Urinary bladder (tissue), 4 donors: ENCODE measurements around the gene INPP4A. TPM values are rescaled to one million over a fixed set of nuclear protein-coding genes. Genes with fewer than 3 reads are reported as not detected.

ENCODE experiments used
- DNase-seq: peaks from one replicate; pipeline ENCODE4 v3.0.0-alpha.2; 2015; ENCODE audit errors: extremely low spot score
- H3K27ac ChIP-seq: one replicate; pipeline ENCODE4 v1.5.1; 2013; ENCODE audit warnings: low read depth, mild to moderate bottlenecking, moderate library complexity
- H3K36me3 ChIP-seq: one replicate; pipeline ENCODE4 v1.6.1; 2013; ENCODE audit warnings: mild to moderate bottlenecking, moderate library complexity; ENCODE audit not compliant: insufficient read depth
- H3K4me1 ChIP-seq: one replicate; pipeline ENCODE4 v1.6.1; 2013; ENCODE audit warnings: mild to moderate bottlenecking, moderate library complexity; ENCODE audit not compliant: insufficient read depth
- H3K4me3 ChIP-seq: one replicate; pipeline ENCODE4 v1.5.1; 2013; ENCODE audit warnings: low read depth, low read length
- WGBS: extraction: QIAGEN DNeasy Blood & Tissue Kit; methylation state at CpG from one replicate; pipeline ENCODE4 v1.1.7; 2013; 5-methylcytosine and 5-hydroxymethylcytosine counted together
- polyA plus RNA-seq: library from polyadenylated mRNA; stranded (reverse); fragments of 200-250 nt; gene quantifications from one replicate; pipeline ENCODE4 v1.2.3, GENCODE V29; 2013
- total RNA-seq: library from RNA; depleted of rRNA; stranded (reverse); fragments of >200 nt; gene quantifications from one replicate; pipeline ENCODE4 v1.2.3, GENCODE V29; 2014
- donor health status: healthy with polysubstance abuse.
- donor health status: healthy.

INPP4A gene
- total and polyA plus RNA-seq, 2 donors: 19.2 to 32.6 TPM

- Histone ChIP-seq H3K4me3 (no peak overlapping the region), H3K36me3 (no peaks in the 10 kb centered on the region), H3K27ac (no peak overlapping the region), H3K4me1 (no peaks in the 10 kb centered on the region)
- DNase-seq: no peak
- 90% methylated on average over 2 of the region's 2 CpGs for WGBS
These were observed 73.0 kb downstream of the INPP4A start for GRCh38 chr2:98517636-98518035.

- no peaks in the 10 kb centered on the region for H3K4me1 ChIP-seq
- WGBS: 63% methylated on average over 4 of the region's 4 CpGs
- no peak overlapping the region for H3K27ac ChIP-seq
- no peaks in the 10 kb centered on the region for H3K36me3 ChIP-seq
- H3K4me3 ChIP-seq: no peak overlapping the region
- DNase-seq: no peak
These were observed 73.4 kb downstream of the INPP4A start for GRCh38 chr2:98518101-98518500.

GRCh38 chr2:98519156-98519555, 74.5 kb downstream of the INPP4A start:
- Histone ChIP-seq H3K36me3 (no peaks in the 10 kb centered on the region), H3K4me1 (no peaks in the 10 kb centered on the region), H3K27ac (no peak overlapping the region), H3K4me3 (no peak overlapping the region)
- no peak for DNase-seq
- 66% methylated on average over 6 of the region's 6 CpGs for WGBS

GRCh38 chr2:98519851-98520250, 75.2 kb downstream of the INPP4A start:
- Histone ChIP-seq H3K27ac (no peak overlapping the region), H3K36me3 (no peaks in the 10 kb centered on the region), H3K4me1 (no peaks in the 10 kb centered on the region), H3K4me3 (no peak overlapping the region)
- no peak for DNase-seq
- 95% methylated on average over 16 of the region's 16 CpGs for WGBS

- no peak overlapping the region for H3K27ac ChIP-seq
- no peaks in the 10 kb centered on the region for H3K36me3 ChIP-seq
- H3K4me1 ChIP-seq: no peaks in the 10 kb centered on the region
- no peak overlapping the region for H3K4me3 ChIP-seq
- WGBS: 93% methylated on average over 6 of the region's 6 CpGs
- no peak for DNase-seq
These were observed 76.1 kb downstream of the INPP4A start for GRCh38 chr2:98520806-98521205.

DNA sequence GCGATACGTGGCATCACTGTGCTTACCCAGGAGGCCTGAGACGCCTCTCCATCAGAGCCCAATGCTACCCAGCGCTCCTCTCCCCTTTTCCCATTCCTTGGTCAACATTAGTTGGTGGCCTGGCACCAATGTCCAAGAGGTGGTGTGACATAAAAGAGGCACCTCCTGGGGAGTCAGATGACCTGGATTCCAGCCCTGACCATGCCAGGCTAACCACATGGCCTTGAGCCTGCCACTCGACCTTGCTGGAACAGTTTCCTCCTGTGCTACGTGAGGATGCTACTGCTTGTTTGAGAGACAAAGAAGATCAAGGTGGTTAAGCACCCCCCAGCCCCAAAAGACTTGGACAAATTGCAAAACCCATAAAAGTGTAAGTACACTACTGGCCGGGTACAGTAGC, 76.6 kb downstream of the INPP4A start:
- no peaks in the 10 kb centered on the region for H3K4me1 ChIP-seq
- no peak overlapping the region for H3K27ac ChIP-seq
- 95% methylated on average over 7 of the region's 7 CpGs for WGBS

DNA sequence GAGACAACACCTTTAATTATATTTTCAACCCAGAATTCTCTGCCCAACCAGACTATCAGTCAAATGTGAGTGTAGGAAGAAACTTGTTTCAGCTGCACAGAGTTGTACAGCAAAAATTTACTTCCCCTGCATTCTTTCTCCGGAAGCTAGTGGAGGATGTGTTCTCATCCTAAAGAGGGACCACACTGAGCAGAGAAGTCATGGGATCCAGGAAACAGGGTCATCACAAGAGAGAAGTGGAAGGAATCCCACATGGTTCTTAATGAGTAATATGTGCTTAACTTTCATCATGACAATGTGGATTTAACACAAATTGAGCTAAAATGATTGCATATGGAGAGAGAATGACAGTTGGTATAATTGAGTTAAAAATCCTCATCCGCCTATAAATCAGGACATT, 78.2 kb downstream of the INPP4A start:
- no peak overlapping the region for H3K27ac ChIP-seq
- 90% methylated on average over 2 of the region's 2 CpGs for WGBS
- H3K4me3 ChIP-seq: no peak overlapping the region
- no peak for DNase-seq
- no peaks in the 10 kb centered on the region for H3K36me3 ChIP-seq
- no peaks in the 10 kb centered on the region for H3K4me1 ChIP-seq

More for the DNA sequence above, 76.6 kb downstream of the INPP4A start:
- H3K36me3 ChIP-seq: no peaks in the 10 kb centered on the region
- DNase-seq: no peak
- H3K4me3 ChIP-seq: no peak overlapping the region

- no peak for DNase-seq
- no peak overlapping the region for H3K27ac ChIP-seq
- no peaks in the 10 kb centered on the region for H3K4me1 ChIP-seq
- no peaks in the 10 kb centered on the region for H3K36me3 ChIP-seq
- 74% methylated on average over 3 of the region's 3 CpGs for WGBS
- H3K4me3 ChIP-seq: no peak overlapping the region
These were observed 79.5 kb downstream of the INPP4A start for GRCh38 chr2:98524168-98524567.

GRCh38 chr2:98528349-98528748, 83.7 kb downstream of the INPP4A start:
- DNase-seq: no peak
- no peak overlapping the region for H3K27ac ChIP-seq
- no peaks in the 10 kb centered on the region for H3K36me3 ChIP-seq
- no peak overlapping the region for H3K4me3 ChIP-seq
- H3K4me1 ChIP-seq: no peaks in the 10 kb centered on the region

GRCh38 chr2:98530114-98530513, 85.5 kb downstream of the INPP4A start:
- Histone ChIP-seq H3K36me3 (no peaks in the 10 kb centered on the region), H3K27ac (no peak overlapping the region), H3K4me1 (no peaks in the 10 kb centered on the region), H3K4me3 (no peak overlapping the region)
- DNase-seq: no peak
- 69% methylated on average over 1 of the region's 1 CpG for WGBS

DNA sequence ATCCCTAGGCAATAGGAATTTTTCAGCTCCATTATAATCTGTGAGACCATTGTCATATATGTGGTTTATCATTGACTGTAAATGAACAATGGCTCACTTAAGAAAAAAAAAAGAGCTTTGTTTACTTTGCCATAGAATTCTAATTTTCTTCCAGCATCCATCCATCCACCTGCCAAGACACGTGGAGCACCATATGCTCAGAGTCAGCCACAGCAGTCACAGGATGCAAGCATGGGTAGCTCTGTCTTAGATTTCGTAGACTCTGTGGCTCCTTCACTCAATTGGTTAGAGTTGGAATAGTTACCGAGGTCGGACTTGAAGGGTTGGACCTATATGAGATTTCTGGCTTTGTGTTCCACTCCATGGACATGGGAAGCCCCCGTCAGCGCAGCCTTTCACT, 88.1 kb downstream of the INPP4A start:
- no peak overlapping the region for H3K27ac ChIP-seq
- H3K4me3 ChIP-seq: no peak overlapping the region
- H3K36me3 ChIP-seq: no peaks in the 10 kb centered on the region
- WGBS: 85% methylated on average over 6 of the region's 6 CpGs
- H3K4me1 ChIP-seq: no peaks in the 10 kb centered on the region
- DNase-seq: no peak

DNA sequence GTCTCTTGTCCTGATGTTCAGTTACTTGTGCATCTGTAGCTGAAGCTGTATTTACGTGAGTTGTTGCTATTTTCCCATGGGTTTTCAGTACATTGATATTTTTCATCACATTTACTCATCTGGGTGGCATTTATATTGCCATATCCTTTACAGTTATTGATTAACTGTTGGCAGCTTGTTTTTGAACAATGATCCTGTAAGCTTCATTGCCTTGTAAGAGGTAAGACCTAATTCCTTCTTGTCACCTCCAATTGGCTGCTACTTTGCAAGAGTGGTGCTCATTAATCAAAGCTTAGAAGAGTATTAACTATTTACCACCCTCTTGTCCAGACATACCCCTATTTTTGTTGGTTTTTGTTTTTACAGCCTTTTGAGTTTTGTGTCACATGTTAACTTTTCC, 88.9 kb downstream of the INPP4A start:
- DNase-seq: no peak
- 98% methylated on average over 1 of the region's 1 CpG for WGBS
- H3K36me3 ChIP-seq: no peaks in the 10 kb centered on the region

GRCh38 chr2:98534761-98535160, 90.1 kb downstream of the INPP4A start:
- 98% methylated on average over 3 of the region's 3 CpGs for WGBS

More for the DNA sequence above, 88.9 kb downstream of the INPP4A start:
- Histone ChIP-seq H3K4me1 (no peaks in the 10 kb centered on the region), H3K4me3 (no peak overlapping the region), H3K27ac (no peak overlapping the region)

DNA sequence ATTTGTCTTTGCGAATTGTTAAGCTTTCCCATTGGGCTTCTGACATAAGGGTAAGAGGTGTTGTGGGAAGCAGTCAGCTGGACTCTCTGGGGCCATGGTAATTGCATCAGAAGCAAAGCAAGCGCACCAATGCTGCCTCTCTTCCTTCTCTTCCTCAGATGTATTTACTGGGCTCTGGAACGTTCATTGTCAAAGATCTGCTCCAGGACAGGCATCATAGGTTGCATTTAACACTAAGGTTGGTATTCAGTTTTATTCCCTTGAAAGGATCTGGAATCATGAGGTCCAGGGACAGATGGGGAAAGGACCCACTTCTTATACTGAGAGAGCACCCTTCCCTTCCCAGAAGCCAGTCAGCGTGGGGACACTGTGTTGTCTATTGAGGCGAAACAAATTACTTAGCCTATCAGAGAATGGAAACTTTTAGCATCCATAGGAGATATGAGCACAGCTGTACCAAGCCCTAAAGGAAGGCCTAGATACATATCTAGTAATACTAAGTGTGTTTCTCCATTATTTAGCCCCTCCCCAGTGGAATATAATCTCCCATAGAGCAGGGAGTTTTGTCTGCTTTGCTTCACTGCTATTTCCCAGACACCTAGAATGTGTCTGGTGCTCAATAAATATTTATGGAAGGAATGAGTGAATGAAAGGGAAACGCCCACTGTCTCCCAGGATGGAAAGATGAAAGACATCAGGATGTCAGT, 91.5 kb downstream of the INPP4A start:
- 94% methylated on average over 6 of the region's 6 CpGs for WGBS
- DNase-seq: no peak
- no peaks in the 10 kb centered on the region for H3K4me1 ChIP-seq
- H3K27ac ChIP-seq: no peak overlapping the region
- H3K4me3 ChIP-seq: no peak overlapping the region
- no peaks in the 10 kb centered on the region for H3K36me3 ChIP-seq

More at GRCh38 chr2:98534761-98535160, 90.1 kb downstream of the INPP4A start:
- no peaks in the 10 kb centered on the region for H3K4me1 ChIP-seq
- DNase-seq: no peak
- no peaks in the 10 kb centered on the region for H3K36me3 ChIP-seq
- no peak overlapping the region for H3K27ac ChIP-seq
- H3K4me3 ChIP-seq: no peak overlapping the region
